Measurements from ENCODE around the gene SH3RF1. TPM values are rescaled to one million over a fixed set of nuclear protein-coding genes. Genes with fewer than 3 reads are reported as not detected.

Gene SH3RF1
- total RNA-seq, 1 donor from 2014 or later, result 25.6 TPM

DNA sequence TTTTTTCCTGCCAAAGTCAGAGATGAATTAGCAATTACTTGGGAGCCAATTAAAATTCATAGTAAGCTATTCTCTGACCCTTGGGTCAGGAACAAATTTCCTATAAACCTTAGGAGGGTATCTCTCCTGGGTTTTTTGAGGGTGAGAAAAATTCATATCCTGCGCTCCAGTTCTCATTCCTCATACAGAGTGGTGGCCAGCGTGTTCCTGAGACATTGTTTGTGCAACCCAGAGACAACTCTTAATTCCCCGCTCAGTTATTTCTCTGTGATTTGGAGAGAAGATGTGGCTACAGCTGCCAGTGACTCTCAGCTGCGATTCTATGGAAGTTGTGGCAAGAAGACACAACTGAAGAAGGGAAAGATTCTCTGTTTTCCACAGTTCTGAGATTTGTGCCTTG is 222.8 kb downstream of the SH3RF1 start:
- Histone ChIP-seq H3K4me3 (ENCODE audit: low read depth, low read length) (no peak overlapping the region), H3K36me3 (ENCODE audit: control insufficient read depth, insufficient read depth, low read length) (no peaks in the 10 kb centered on the region), H3K27me3 (ENCODE audit: control insufficient read depth, insufficient read depth, low read length) (no peaks in the 10 kb centered on the region)
- TF ChIP-seq, protein P1, sequence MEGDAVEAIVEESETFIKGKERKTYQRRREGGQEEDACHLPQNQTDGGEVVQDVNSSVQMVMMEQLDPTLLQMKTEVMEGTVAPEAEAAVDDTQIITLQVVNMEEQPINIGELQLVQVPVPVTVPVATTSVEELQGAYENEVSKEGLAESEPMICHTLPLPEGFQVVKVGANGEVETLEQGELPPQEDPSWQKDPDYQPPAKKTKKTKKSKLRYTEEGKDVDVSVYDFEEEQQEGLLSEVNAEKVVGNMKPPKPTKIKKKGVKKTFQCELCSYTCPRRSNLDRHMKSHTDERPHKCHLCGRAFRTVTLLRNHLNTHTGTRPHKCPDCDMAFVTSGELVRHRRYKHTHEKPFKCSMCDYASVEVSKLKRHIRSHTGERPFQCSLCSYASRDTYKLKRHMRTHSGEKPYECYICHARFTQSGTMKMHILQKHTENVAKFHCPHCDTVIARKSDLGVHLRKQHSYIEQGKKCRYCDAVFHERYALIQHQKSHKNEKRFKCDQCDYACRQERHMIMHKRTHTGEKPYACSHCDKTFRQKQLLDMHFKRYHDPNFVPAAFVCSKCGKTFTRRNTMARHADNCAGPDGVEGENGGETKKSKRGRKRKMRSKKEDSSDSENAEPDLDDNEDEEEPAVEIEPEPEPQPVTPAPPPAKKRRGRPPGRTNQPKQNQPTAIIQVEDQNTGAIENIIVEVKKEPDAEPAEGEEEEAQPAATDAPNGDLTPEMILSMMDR (IDR thresholded peaks at IDR 0.05; ENCODE audit: insufficient read depth, low read length, poor library complexity, severe bottlenecking), result no peak
- DNase-seq (ENCODE audit: low read depth), result no peak

DNA sequence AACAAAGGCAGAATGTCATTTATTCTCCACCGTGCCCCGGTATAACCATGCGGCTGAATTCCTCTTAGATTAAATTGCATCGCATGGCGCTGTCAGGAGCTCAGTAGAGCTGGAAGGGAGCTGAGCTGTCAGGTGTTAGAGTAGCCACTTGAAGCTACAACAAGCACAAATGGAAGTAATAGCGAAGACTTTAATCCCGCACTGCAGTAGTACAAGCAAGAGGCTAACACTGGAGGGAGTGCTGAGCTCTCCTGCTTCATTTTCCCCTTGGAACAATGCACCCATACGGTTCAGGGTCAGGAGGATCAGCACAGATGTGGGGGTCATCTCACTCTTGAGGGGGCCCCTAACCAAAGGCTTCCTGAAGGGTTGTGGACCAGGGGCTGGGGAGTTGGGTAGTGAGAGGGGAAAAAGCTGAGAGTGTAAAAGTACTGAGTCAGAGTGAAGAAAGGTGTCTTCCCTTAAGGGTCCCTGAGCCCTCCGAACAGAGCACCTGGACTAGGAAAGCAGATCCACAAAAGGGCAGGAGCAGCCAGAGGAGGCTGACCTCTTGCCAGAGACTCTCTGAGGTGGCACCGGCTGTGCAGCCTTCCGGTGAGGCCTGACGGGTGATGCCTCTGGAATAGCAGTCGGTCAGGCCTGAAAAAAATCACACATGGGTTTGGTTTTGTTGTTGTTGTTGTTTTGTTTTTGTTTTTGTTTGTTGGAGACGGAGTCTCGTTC is 224.7 kb downstream of the SH3RF1 start:
- H3K27me3 ChIP-seq (ENCODE audit: control insufficient read depth, insufficient read depth, low read length), result no peaks in the 10 kb centered on the region
- H3K36me3 ChIP-seq (ENCODE audit: control insufficient read depth, insufficient read depth, low read length), result no peaks in the 10 kb centered on the region
- TF ChIP-seq, protein P1 (IDR thresholded peaks at IDR 0.05; ENCODE audit: insufficient read depth, low read length, poor library complexity, severe bottlenecking), result no peak
- no peak overlapping the region for H3K4me3 ChIP-seq (ENCODE audit: low read depth, low read length)
- no peak for DNase-seq (ENCODE audit: low read depth)

DNA sequence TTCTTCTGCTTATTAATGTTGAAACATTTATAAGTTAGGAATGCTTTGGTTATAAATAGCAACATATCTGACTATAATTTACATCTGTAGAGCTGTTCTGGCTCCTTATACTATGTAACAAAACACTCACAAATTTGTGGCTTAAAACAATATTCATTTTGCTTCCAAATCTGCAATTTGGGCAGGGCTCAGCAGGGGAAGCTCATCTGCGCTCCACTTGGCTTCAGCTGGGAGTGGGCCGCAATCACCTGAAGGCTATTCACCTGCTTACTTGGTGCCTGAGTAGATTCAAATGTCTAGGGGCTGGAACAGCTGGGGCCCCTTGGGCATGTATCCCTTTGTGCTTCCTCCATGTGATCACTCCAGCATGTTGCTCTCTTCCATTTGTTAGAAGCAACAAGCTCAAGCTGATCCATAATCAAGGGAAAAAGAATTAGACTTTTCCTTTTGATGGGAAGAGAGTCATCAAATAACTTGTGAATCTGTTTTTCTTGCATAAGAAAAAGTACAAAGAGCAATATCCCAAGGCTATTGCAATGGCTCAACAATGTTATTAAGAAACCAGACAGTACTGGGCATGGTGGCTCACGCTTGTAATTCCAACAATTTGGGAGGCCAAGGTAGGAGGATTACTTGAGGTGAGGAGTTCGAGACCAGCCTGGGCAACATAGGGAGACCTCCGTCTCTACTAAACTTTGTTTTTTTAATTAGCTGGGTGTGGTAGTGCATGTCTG is 225.9 kb downstream of the SH3RF1 start:
- TF ChIP-seq, protein P1 (IDR thresholded peaks at IDR 0.05; ENCODE audit: insufficient read depth, low read length, poor library complexity, severe bottlenecking), result no peak
- Histone ChIP-seq H3K27me3 (ENCODE audit: control insufficient read depth, insufficient read depth, low read length) (no peaks in the 10 kb centered on the region), H3K36me3 (ENCODE audit: control insufficient read depth, insufficient read depth, low read length) (no peaks in the 10 kb centered on the region), H3K4me3 (ENCODE audit: low read depth, low read length) (no peak overlapping the region)
- no peak for DNase-seq (ENCODE audit: low read depth)

All from kidney epithelial cell (primary cell).